HG03095 (cell line): Measurements from ENCODE around the gene TAPT1.
"Not testable (repeated sequence)": the region's sequence is repeated elsewhere in the genome, so short reads cannot be mapped to it uniquely, and the experiment has no call there.

Source experiments
- ATAC-seq: cut with Tn5 transposase; IDR thresholded peaks from one replicate; pipeline ENCODE4 v1.9.1; 2021; ENCODE audit warnings: moderate library complexity; ENCODE audit not compliant: unreplicated experiment

The TAPT1 gene

GRCh38 chr4:16217300-16218051, 8.8 kb downstream of the TAPT1 start:
- peak; percentile 80 for ATAC-seq

GRCh38 chr4:16213121-16213520, 13.2 kb downstream of the TAPT1 start:
- no peak for ATAC-seq

GRCh38 chr4:16212138-16212782, 14.0 kb downstream of the TAPT1 start:
- no peak for ATAC-seq

GRCh38 chr4:16207409-16207808, 18.9 kb downstream of the TAPT1 start:
- no peak for ATAC-seq

- no peak for ATAC-seq
These were observed 19.4 kb downstream of the TAPT1 start for GRCh38 chr4:16206848-16207247.

- no peak for ATAC-seq
These were observed 20.0 kb downstream of the TAPT1 start for GRCh38 chr4:16206301-16206700.

GRCh38 chr4:16205298-16206164, 20.7 kb downstream of the TAPT1 start:
- ATAC-seq: peak; percentile 87

GRCh38 chr4:16204505-16204904, 21.8 kb downstream of the TAPT1 start:
- ATAC-seq: no peak

- no peak for ATAC-seq
These were observed 23.2 kb downstream of the TAPT1 start for GRCh38 chr4:16203083-16203482.

GRCh38 chr4:16202598-16202997, 23.7 kb downstream of the TAPT1 start:
- no peak for ATAC-seq

- ATAC-seq: no peak
These were observed 27.2 kb downstream of the TAPT1 start for GRCh38 chr4:16199093-16199492.

- no peak for ATAC-seq
These were observed 28.2 kb downstream of the TAPT1 start for GRCh38 chr4:16197876-16198665.

- ATAC-seq: peak; percentile 55
These were observed 29.5 kb downstream of the TAPT1 start for GRCh38 chr4:16196482-16197393.

GRCh38 chr4:16195209-16195608, 31.1 kb downstream of the TAPT1 start:
- ATAC-seq: no peak

- not testable (repeated sequence) for ATAC-seq
These were observed 31.5 kb downstream of the TAPT1 start for GRCh38 chr4:16194798-16195197.

- no peak for ATAC-seq
These were observed 32.1 kb downstream of the TAPT1 start for GRCh38 chr4:16194214-16194613.

GRCh38 chr4:16192631-16193518, 33.4 kb downstream of the TAPT1 start:
- ATAC-seq: no peak

GRCh38 chr4:16192057-16192456, 34.2 kb downstream of the TAPT1 start:
- ATAC-seq: no peak

GRCh38 chr4:16187455-16187854, 38.8 kb downstream of the TAPT1 start:
- ATAC-seq: no peak
